Mesendoderm (in vitro differentiated cells): Measurements from ENCODE around the gene TLR7.
A peak's percentile ranks its signal among the peaks of the same experiment; 100 is the strongest.

Experiments
- DNase-seq: peaks from one replicate; pipeline ENCODE4 v3.0.0; 2013
- H2AK5ac ChIP-seq: 2 replicates; pipeline ENCODE4 v1.6.1; 2013; ENCODE audit warnings: low read length, inconsistent platforms
- H2BK120ac ChIP-seq: 2 replicates; pipeline ENCODE4 v1.6.1; 2013; ENCODE audit warnings: low read depth, mild to moderate bottlenecking, low read length, moderate library complexity, mixed read lengths
- H2BK15ac ChIP-seq: replicated peaks from 2 replicates; pipeline ENCODE4 v1.6.1; 2013; ENCODE audit warnings: low read depth, mild to moderate bottlenecking, moderate library complexity
- H2BK5ac ChIP-seq: 2 replicates; pipeline ENCODE4 v1.6.1; 2013; ENCODE audit warnings: low read length, inconsistent platforms
- H3K18ac ChIP-seq: 2 replicates; pipeline ENCODE4 v1.6.1; 2013; ENCODE audit warnings: mild to moderate bottlenecking, low read length, mixed read lengths
- H3K23ac ChIP-seq: one replicate; pipeline ENCODE4 v1.6.1; 2013; ENCODE audit warnings: low read length
- H3K27ac ChIP-seq: 2 replicates; pipeline ENCODE4 v1.5.1; 2013; ENCODE audit warnings: low read depth, mild to moderate bottlenecking, inconsistent platforms, low read length, moderate library complexity
- H3K27me3 ChIP-seq: 2 replicates; pipeline ENCODE4 v1.6.1; 2013; ENCODE audit warnings: low read length, control low read depth, mild to moderate bottlenecking, inconsistent platforms; ENCODE audit not compliant: insufficient read depth, poor library complexity
- H3K36me3 ChIP-seq: 2 replicates; pipeline ENCODE4 v1.6.1; 2013; ENCODE audit warnings: low read length, inconsistent platforms; ENCODE audit not compliant: control insufficient read depth, insufficient read depth
- H3K4ac ChIP-seq: one replicate; pipeline ENCODE4 v1.6.1; 2013; ENCODE audit warnings: low read depth, mild to moderate bottlenecking, low read length, moderate library complexity
- H3K4me1 ChIP-seq: 2 replicates; pipeline ENCODE4 v1.6.1; 2013; ENCODE audit warnings: low read depth, low read length, inconsistent platforms; ENCODE audit not compliant: control insufficient read depth
- H3K4me2 ChIP-seq: 2 replicates; pipeline ENCODE4 v1.6.1; 2013; ENCODE audit warnings: low read length
- H3K4me3 ChIP-seq: 2 replicates; pipeline ENCODE4 v1.5.1; 2013; ENCODE audit warnings: mild to moderate bottlenecking, low read length
- H3K56ac ChIP-seq: one replicate; pipeline ENCODE4 v1.6.1; 2013; ENCODE audit warnings: low read length
- H3K79me1 ChIP-seq: 2 replicates; pipeline ENCODE4 v1.6.1; 2013; ENCODE audit warnings: low read length, inconsistent platforms
- H3K79me2 ChIP-seq: 2 replicates; pipeline ENCODE4 v1.6.1; 2013; ENCODE audit warnings: mild to moderate bottlenecking, low read length; ENCODE audit not compliant: control insufficient read depth, insufficient read depth
- H3K9ac ChIP-seq: 2 replicates; pipeline ENCODE4 v1.6.1; 2013; ENCODE audit warnings: low read length, inconsistent platforms
- H4K5ac ChIP-seq: one replicate; pipeline ENCODE4 v1.6.1; 2013; ENCODE audit warnings: low read length
- H4K8ac ChIP-seq: one replicate; pipeline ENCODE4 v1.6.1; 2013; ENCODE audit warnings: low read depth, mild to moderate bottlenecking, control low read depth, low read length, moderate library complexity
- WGBS: extraction: QIAGEN DNeasy Blood & Tissue Kit; methylation state at CpG from one replicate; pipeline ENCODE4 v1.1.7; 2013; ENCODE audit warnings: low lambda C conversion rate, missing lambda C conversion rate; ENCODE audit not compliant: insufficient coverage; ENCODE audit errors: extremely low coverage; 5-methylcytosine and 5-hydroxymethylcytosine counted together

Gene TLR7

GRCh38 chrX:12896935-12897334, 30.1 kb downstream of the TLR7 start:
- no peak overlapping the region for H2AK5ac ChIP-seq
- no peak overlapping the region for H3K56ac ChIP-seq
- H2BK120ac ChIP-seq: no peak overlapping the region
- no peaks in the 10 kb centered on the region for H3K27me3 ChIP-seq
- H3K4me3 ChIP-seq: no peak overlapping the region
- no peak overlapping the region for H3K18ac ChIP-seq
- H3K79me1 ChIP-seq: no peaks in the 10 kb centered on the region
- H3K79me2 ChIP-seq: no peaks in the 10 kb centered on the region
- no peaks in the 10 kb centered on the region for H3K4me1 ChIP-seq
- H3K23ac ChIP-seq: no peak overlapping the region
- no CpG with 5 or more reads among the region's 4 CpGs for WGBS
- no peak overlapping the region for H4K5ac ChIP-seq
- no peak for DNase-seq
- no peak overlapping the region for H3K4ac ChIP-seq
- H2BK15ac ChIP-seq: no peak overlapping the region
- H4K8ac ChIP-seq: no peak overlapping the region
- H3K9ac ChIP-seq: no peak overlapping the region
- no peak overlapping the region for H3K27ac ChIP-seq
- H2BK5ac ChIP-seq: no peak overlapping the region
- H3K4me2 ChIP-seq: no peak overlapping the region
- no peaks in the 10 kb centered on the region for H3K36me3 ChIP-seq

GRCh38 chrX:12898073-12898472, 31.2 kb downstream of the TLR7 start:
- Histone ChIP-seq H3K36me3 (no peaks in the 10 kb centered on the region), H3K18ac (no peak overlapping the region), H3K23ac (no peak overlapping the region), H3K4me3 (no peak overlapping the region), H3K27me3 (no peaks in the 10 kb centered on the region), H3K4me1 (no peaks in the 10 kb centered on the region), H3K79me2 (no peaks in the 10 kb centered on the region), H3K4ac (no peak overlapping the region), H3K56ac (no peak overlapping the region), H2BK15ac (no peak overlapping the region), H3K79me1 (no peaks in the 10 kb centered on the region), H3K9ac (no peak overlapping the region), H2BK120ac (no peak overlapping the region), H4K8ac (no peak overlapping the region), H2BK5ac (no peak overlapping the region), H3K27ac (no peak overlapping the region), H2AK5ac (no peak overlapping the region), H3K4me2 (no peak overlapping the region), H4K5ac (no peak overlapping the region)
- WGBS: no CpG with 5 or more reads among the region's 5 CpGs
- no peak for DNase-seq

- Histone ChIP-seq H3K56ac (peak overlapping the region; percentile 42), H2AK5ac (no peak overlapping the region), H3K79me1 (no peaks in the 10 kb centered on the region), H4K8ac (no peak overlapping the region), H3K27ac (no peak overlapping the region), H3K23ac (no peak overlapping the region), H2BK15ac (no peak overlapping the region), H3K4me2 (no peak overlapping the region), H3K79me2 (no peaks in the 10 kb centered on the region), H2BK5ac (no peak overlapping the region), H3K9ac (no peak overlapping the region), H3K4me1 (no peaks in the 10 kb centered on the region), H3K4me3 (no peak overlapping the region), H3K18ac (no peak overlapping the region), H3K36me3 (no peaks in the 10 kb centered on the region), H4K5ac (no peak overlapping the region), H3K4ac (no peak overlapping the region), H2BK120ac (no peak overlapping the region), H3K27me3 (no peaks in the 10 kb centered on the region)
- no CpG with 5 or more reads among the region's 7 CpGs for WGBS
- DNase-seq: peak; percentile 71
Measured at GRCh38 chrX:12899506-12899905, 32.6 kb downstream of the TLR7 start.

- H2BK15ac ChIP-seq: no peak overlapping the region
- no peak overlapping the region for H3K4me3 ChIP-seq
- H4K8ac ChIP-seq: no peak overlapping the region
- H4K5ac ChIP-seq: no peak overlapping the region
- no peak overlapping the region for H2BK5ac ChIP-seq
- no peak overlapping the region for H3K27ac ChIP-seq
- no peak overlapping the region for H3K18ac ChIP-seq
- no peak overlapping the region for H3K4me2 ChIP-seq
- WGBS: no CpG with 5 or more reads among the region's 10 CpGs
- peak; percentile 54 for DNase-seq
- H3K9ac ChIP-seq: no peak overlapping the region
- no peak overlapping the region for H2BK120ac ChIP-seq
- H2AK5ac ChIP-seq: no peak overlapping the region
- no peaks in the 10 kb centered on the region for H3K4me1 ChIP-seq
- no peaks in the 10 kb centered on the region for H3K79me1 ChIP-seq
- no peaks in the 10 kb centered on the region for H3K79me2 ChIP-seq
- H3K4ac ChIP-seq: no peak overlapping the region
- no peak overlapping the region for H3K56ac ChIP-seq
- no peaks in the 10 kb centered on the region for H3K27me3 ChIP-seq
- no peaks in the 10 kb centered on the region for H3K36me3 ChIP-seq
- H3K23ac ChIP-seq: no peak overlapping the region
Measured at GRCh38 chrX:12901486-12901885, 34.6 kb downstream of the TLR7 start.

GRCh38 chrX:12903646-12904045, 36.8 kb downstream of the TLR7 start:
- DNase-seq: no peak
- no CpG with 5 or more reads among the region's 8 CpGs for WGBS
- no peak overlapping the region for H4K8ac ChIP-seq

GRCh38 chrX:12906046-12906761, 39.3 kb downstream of the TLR7 start, which contains the start of gene TLR8:
TLR8 (plus strand) TSS chrX:12906620; CDS start chrX:12906707, 87 bp downstream.
- Histone ChIP-seq H3K4me1 (no peaks in the 10 kb centered on the region), H4K5ac (no peak within 1 kb of the TSS), H3K4ac (no peak within 1 kb of the TSS), H3K9ac (no peak within 1 kb of the TSS), H2AK5ac (no peak within 1 kb of the TSS), H2BK15ac (no peak within 1 kb of the TSS), H2BK120ac (no peak within 1 kb of the TSS), H3K27ac (no peak within 1 kb of the TSS), H3K27me3 (no peaks in the 10 kb centered on the region), H3K56ac (no peak within 1 kb of the TSS), H3K23ac (no peak within 1 kb of the TSS), H3K36me3 (no peaks in the 10 kb centered on the region), H3K18ac (no peak within 1 kb of the TSS), H4K8ac (no peak within 1 kb of the TSS), H3K79me2 (no peaks in the 10 kb centered on the region), H3K79me1 (no peaks in the 10 kb centered on the region), H2BK5ac (no peak within 1 kb of the TSS), H3K4me2 (no peak within 1 kb of the TSS), H3K4me3 (no peak within 1 kb of the TSS)
- no peak for DNase-seq
- WGBS: no CpG with 5 or more reads among the region's 15 CpGs

More at GRCh38 chrX:12903646-12904045, 36.8 kb downstream of the TLR7 start:
- Histone ChIP-seq H3K4me1 (no peaks in the 10 kb centered on the region), H2BK120ac (no peak overlapping the region), H3K36me3 (no peaks in the 10 kb centered on the region), H3K4ac (no peak overlapping the region), H3K79me2 (no peaks in the 10 kb centered on the region), H2BK15ac (no peak overlapping the region), H3K27me3 (no peaks in the 10 kb centered on the region), H3K56ac (no peak overlapping the region), H3K4me3 (no peak overlapping the region), H2AK5ac (no peak overlapping the region), H3K4me2 (no peak overlapping the region), H3K23ac (no peak overlapping the region), H3K79me1 (no peaks in the 10 kb centered on the region), H3K27ac (no peak overlapping the region), H3K18ac (no peak overlapping the region), H2BK5ac (no peak overlapping the region), H3K9ac (no peak overlapping the region), H4K5ac (no peak overlapping the region)
